HG03103 (cell line): ENCODE measurements around the gene BLTP2.
"Not testable (repeated sequence)": the region's sequence is repeated elsewhere in the genome, so short reads cannot be mapped to it uniquely, and the experiment has no call there.

Experiments used
- ATAC-seq: cut with Tn5 transposase; IDR thresholded peaks from one replicate; pipeline ENCODE4 v1.9.1; 2021; ENCODE audit warnings: low read depth; ENCODE audit not compliant: unreplicated experiment

BLTP2 gene

DNA sequence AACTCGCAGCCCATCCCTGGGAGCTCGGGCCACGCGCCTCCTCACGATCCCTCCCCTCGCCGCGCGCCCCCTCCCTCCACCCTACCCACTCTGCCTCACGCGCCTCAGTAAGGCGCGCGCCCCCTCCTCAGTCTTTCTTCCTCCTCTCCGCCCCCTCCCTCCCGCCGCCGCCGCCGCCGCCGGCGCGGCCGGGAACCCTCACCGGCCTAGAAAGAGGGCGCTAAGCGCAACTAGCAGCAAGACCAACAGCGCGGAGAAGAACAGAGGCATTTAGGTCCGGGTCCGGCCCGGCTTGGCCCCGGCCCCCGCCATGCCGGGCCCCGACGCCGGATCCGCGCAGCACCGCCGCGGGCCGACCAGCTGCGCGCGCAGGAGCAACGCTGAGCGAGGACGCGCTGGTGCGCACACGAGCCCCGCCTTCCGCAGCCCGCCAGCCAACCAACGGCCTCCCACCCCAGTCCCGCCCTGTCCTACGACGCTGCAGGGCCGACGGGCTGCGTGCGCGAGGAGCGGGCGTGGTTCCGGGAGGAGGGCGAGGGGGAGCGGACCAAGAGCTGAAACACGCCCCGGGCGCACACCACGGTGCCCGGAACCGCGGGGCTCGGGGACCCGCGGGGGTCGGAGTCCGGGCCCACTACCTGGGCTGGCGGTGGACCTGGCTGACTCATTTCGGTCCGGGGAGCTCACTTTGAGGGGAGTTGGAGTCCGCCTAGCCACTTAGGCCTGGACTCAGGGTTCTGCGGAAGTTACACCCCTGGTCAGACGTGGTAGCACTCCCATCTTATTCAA lies at the start of gene BLTP2:
BLTP2 (minus strand) TSS at position 372 of the 789 bp plus-strand sequence; CDS start at position 270, 102 bp downstream.
- ATAC-seq, result peak; percentile 90

DNA sequence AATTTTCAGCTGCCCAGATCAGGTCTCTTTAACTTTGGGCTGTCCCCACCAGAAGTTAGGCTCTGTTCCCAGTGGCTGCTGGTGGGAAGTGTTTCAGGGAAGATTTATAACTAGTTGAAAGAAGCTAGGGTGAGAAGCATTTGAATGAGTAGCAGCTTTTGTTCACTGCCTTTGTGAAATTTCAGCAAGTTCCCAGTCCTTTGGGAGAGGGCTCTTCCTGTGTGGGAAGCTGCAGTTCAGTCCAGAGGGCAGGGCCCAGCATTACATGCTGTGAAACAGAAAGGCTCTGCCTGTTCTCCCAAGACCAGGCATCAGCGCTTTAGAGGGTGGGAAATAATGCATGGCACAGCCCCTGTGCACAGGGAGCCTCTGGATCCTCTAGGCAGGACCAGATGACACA lies 48.9 kb upstream of the BLTP2 start:
- ATAC-seq, result no peak

DNA sequence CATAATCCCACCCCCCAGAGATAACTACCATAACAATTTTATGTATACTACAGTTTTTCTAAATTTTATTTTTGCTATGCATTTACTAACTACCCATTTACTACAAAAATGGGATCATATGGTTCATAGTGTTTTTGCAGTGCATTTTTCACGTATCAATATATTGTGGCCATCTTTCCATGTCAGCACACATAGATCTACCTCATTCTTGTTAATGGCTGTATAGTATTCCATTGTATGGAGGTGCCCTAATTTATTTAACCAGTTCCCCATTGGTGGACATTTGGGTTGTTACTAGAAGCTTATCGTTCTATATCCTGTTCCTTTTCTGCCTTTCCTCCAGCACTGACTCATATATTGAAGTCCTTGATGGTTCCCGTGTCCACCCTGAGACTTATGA lies 44.1 kb upstream of the BLTP2 start:
- ATAC-seq, result no peak

DNA sequence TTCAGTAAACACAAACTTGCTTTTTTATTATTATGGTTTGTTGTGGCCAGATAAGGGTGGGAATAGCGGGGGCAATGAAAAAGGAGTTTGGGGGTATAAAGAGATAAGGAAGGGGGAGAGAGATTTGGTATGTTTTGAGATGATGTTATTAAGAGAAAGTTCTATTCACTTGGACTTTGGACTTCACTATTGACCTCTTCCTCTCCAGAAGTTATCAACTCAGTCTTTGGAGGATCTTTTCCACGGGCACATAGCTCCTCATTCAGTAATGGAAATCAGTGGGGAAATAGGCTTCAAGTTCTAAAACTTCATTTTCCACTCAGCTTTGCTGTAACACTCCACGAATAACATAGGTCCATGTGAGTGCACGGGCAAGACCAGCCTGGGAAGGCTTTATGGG lies 43.5 kb upstream of the BLTP2 start:
- ATAC-seq, result no peak

DNA sequence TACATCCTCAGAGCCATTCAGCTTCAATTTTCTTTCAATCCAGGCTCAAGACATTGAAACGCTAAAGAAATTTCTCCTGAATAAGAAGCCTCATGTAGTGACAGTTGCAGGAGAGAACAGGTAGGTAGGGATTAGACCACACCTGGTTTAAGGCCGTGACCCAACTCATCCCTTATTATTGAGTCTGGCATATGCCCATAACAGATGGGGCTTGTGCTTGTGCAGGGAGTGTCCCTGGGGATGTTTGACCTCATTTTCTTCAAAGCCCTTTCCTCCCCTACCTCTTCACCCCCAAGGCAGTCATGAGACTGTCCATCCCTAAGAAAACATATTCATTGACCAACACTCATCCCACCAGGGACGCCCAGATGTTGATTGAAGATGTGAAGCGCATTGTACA lies 41.3 kb upstream of the BLTP2 start:
- ATAC-seq, result no peak

DNA sequence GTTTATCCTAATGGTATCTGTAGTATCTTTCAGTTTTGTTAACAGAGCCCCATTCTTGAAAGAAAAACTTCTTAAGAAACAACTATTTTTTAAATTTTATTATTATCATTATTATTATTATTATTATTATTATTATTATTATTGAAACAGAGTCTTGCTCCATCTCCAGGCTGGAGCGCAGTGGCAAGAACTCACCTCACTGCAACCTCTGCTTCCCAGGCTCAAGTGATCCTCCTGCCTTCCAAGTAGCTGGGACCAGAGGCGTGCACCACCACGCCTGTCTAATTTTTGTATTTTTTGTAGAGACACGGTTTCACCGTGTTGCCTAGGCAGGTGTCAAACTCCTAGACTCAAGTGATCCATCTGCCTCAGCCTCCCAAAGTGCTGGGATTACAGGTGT lies 40.4 kb upstream of the BLTP2 start:
- ATAC-seq, result no peak

DNA sequence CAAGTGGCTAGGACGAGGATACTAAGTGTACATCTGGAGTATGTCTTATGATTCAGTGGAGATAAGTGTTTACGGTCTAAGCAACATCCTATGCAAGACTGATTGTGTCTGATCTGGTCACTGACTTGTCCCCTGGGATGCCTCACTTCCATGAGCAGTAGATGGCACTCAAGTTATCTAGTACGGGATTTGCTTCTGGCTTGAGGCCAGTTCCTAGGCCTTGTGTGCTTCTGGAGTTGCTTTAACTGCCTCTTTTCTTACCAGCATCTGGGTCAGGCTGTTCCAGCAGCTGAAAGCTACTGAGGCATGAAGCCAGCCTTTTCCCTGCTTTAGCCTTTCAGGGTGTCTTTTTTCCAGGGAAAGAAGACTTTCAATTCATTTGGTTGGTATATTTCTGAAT lies 40.0 kb upstream of the BLTP2 start:
- ATAC-seq, result no peak

DNA sequence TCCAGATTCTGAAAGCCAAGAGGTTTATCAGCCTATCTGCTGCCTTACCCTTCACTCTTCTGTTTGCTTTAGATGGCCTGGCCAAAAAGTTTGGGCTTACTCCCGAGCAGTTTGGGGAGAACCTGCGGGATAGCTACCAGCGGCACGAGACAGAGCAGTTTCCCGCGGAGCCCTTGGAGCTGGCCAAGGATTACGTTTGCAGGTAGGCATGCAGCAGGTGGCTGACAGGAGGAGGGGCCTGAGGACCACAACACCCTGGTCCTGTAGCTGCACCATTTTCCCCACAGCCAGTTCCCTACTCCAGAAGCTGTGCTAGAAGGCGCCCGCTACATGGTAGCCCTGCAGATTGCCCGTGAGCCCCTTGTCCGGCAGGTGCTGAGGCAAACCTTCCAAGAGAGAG lies 37.7 kb upstream of the BLTP2 start:
- ATAC-seq, result no peak

DNA sequence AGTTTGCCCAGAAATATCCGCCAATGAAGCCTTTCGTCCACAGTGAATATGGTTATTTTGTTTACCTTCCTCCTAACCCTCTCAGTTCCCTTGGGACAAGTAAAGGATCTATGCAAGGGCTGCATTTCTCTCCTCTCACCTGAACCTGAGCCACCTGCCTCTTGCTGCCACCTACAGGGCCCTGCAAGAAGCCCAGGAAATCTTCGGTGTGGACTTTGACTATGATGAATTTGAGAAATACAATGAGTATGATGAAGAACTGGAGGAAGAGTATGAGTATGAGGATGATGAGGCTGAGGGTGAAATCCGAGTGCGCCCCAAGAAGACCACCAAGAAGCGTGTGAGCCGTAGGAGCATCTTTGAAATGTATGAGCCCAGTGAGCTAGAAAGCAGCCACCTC lies 31.0 kb upstream of the BLTP2 start:
- no peak for ATAC-seq

DNA sequence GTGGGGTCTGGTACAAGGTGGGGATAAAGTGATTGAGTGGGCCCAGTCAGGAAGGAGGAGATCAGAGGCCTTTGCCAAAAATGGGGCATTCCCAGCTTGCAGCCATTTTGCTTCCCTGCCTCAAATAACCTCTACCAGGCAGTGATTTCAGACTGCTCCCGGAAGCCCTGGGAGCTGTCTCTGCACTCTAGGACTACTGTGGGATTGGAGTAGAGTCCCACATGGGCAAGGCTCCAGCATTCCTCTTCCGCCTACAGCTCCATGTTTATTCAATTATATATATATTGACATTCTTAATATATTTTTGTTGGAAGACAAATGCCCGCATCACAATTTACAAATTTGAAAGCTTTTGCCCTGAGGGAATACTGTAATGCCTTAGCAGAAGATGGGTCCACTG lies 30.5 kb upstream of the BLTP2 start:
- ATAC-seq, result no peak

DNA sequence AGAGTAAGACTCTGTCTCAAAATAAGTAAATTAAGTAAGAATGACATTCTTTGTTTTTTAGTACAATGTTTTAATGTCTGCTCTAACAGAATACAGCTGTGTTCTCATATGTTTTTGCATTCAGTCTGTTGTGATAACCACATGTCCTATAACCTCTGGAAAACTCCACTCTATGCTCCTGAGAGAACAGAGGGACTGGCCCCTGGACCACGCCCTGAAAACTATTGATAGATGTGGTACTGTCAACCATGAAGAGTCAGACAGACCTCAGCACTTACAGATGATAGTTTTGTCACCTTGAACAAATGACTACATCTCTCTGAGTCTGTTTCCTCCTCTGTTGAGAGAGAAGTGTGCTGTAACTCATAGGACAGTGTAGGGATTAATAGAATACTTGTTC lies 25.0 kb upstream of the BLTP2 start:
- no peak for ATAC-seq

DNA sequence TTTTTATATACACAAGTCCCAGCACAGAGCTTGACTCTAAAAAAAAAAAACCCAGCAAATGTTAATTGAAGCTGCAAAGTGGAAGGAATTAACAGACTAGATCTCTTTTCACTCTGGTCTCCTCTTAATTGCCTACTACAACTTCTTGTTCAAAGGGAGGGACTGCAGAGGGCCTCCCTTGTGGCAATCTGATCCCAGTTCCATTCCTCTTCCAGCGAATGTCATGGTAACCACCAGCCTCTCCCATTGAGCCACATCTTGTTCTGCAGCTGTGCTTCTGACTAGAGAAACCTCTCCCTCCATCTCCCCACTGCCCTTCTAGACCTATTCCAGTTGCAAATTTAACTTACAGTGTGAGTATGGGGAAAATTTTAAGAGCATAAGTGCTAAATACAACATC lies 22.9 kb upstream of the BLTP2 start:
- ATAC-seq, result no peak

DNA sequence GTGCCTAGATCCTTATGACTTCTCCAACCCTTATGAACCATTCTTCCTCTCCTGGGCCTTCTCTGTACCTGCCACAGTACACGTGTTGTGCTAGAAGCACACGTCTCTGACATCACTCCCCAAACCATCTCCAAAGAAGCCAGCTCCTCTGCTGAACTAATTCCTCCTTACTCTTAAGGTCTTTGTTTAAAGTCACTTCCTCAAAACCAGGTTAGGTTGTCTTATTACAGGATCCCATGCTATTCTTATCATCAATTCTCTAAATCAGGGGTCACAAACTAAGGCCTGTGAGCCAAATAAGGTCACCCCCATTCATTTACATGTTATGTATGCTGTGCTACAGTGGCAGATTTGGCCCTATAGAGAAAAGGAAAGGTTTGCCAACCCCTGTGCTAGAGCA lies 21.0 kb upstream of the BLTP2 start:
- ATAC-seq, result no peak

DNA sequence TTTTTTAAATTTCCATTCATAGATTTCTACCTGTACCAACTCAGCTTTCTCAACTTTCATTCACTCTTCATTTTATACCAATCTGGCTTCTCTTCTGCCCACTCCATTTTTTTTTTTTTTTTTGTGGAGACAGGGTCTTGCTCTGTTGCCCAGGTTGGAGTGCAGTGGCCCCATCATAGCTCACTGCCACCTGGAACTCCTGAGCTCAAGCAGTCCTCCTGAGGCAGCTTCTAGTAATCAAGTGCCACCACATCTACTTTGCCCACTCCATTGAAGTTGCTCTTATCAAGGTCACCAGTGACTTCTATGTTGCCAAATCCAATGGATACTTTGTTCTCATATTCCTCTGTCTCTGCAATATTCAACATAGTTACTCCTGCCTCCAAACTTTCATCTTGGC lies 18.8 kb upstream of the BLTP2 start:
- ATAC-seq, result no peak

DNA sequence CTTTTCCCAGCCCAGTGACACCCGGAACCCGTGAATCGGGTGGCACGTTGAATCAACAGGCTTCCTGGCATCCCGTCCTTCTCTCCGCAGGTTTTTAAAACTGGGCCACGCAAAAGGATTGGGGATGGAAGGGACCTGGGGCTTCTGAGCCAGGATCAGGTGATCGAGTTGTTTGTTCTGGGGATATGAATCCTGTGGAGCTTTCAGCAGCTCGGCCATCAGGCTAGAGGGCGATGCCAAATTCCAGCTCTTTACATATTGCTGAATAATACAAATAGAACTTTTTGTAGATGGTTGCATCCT lies 17.5 kb upstream of the BLTP2 start:
- ATAC-seq, result no peak

DNA sequence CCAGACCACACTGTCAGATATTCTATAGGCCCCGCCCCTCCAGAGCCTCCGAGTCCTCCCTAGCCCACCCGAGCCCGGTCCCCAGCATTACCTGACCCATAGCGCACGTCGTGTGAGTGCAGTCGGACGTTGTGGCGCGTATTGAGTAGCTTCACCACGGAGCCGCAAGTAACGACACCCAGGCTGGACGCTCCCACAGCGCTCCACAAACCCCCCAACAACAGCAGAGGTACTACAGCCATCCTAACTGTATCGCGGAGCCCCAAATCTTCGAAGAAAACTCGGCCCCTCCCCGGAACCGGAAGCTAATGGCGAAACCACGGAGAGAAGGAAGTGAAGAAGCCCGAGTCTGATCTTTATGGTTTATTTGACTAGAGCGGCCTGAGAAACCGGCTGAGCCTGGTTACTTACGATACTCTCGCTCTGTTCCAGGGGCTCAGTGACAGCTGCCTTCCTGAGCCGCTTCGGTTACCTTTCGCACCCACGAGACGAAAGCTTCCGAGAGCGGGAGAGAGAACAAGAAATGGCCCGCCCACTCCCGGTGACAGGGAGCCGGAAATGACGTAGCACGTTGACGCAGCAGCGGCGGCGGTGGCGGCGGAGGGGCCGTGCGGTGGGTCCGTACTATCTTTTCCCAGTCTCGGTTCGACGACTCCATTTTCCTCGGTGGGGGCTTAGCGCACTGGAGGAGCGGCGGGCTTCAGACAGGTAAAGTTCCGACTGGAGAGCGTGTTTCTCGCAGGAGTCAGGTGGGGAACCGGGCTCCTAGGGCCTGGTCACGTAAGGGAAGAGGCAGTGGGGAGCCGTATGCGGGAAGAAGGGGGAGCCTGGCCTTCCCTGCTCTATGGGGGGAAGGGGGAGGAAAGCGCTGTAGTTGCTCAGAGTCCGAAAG lies 16.9 kb upstream of the BLTP2 start, which contains the start of the genes SDF2 and SUPT6H:
SDF2 (minus strand) TSS at position 272 of the 892 bp plus-strand sequence; CDS start at position 242, 30 bp downstream.
SUPT6H (plus strand) TSS at position 571 of the 892 bp plus-strand sequence. CDS start 11,197 bp downstream, outside the sequence.
- peak; percentile 69 for ATAC-seq

DNA sequence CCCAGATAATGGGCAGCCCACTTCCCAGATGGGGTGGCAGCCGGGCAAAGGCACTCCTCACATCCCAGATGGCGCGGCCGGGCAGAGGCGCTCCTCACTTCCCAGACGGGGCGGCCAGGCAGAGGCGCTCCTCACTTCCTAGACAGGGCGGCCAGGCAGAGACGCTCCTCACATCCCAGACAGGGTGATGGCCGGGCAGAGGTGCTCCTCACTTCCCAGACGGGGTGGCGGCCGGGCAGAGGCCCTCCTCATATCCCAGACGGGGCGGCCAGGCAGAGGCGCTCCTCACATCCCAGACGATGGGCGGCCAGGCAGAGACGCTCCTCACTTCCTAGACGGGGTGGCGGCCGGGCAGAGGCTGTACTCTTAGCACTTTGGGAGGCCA lies 14.5 kb upstream of the BLTP2 start:
- ATAC-seq, result not testable (repeated sequence)

DNA sequence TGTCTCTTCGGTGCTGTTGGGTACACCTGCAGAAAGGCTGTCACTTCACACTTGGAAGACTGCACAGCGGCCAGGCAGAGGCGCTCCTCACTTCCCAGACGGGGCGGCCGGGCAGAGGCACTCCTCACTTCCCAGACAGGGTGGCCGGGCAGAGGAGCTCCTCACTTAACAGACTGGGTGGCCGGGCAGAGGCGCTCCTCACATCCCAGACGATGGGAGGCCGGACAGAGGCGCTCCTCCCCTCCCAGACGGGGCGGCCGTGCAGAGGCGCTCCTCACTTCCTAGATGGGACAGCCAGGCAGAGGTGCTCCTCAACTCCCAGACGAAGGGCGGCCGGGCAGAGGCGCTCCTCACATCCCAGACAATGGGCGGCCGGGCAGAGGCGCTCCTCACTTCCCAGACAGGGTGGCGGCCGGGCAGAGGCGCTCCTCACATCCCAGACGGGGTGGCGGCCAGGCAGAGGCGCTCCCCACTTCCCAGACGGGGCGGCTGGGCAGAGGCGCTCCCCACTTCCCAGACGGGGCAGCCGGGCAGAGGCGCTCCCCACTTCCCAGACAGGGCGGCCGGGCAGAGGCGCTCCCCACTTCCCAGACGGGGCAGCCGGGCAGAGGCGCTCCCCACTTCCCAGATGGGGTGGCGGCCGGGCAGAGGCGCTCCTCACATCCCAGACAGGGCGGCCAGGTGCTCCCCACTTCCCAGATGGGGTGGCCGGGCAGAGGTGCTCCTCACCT lies 14.0 kb upstream of the BLTP2 start:
- not testable (repeated sequence) for ATAC-seq

DNA sequence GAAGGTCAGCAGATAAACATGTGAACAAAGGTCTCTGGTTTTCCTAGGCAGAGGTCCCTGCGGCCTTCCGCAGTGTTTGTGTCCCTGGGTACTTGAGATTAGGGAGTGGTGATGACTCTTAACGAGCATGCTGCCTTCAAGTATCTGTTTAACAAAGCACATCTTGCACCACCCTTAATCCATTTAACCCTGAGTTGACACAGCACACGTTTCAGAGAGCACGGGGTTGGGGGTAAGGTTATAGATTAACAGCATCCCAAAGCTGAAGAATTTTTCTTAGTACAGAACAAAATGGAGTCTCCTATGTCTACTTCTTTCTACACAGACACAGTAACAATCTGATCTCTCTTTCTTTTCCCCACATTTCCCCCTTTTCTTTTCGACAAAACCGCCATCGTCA lies 13.4 kb upstream of the BLTP2 start:
- ATAC-seq, result not testable (repeated sequence)

DNA sequence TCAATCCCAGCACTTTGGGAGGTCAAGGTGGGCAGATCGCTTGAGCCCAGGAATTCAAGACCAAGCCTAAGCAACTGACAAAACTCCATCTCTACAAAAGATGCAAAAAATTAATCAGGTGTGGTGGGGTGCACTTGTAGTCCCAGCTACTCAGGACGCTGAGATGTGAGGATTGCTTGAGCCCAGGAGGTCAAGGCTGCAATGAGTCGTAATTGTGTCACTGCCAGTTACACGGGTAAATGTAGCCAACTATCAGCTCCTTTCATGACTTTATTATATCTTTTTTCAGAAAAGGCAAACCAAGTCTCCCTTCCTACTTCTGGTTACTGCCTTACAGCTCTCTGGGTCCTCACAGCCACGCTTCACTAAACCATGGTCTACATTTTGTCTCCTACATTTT lies 12.8 kb upstream of the BLTP2 start:
- no peak for ATAC-seq

DNA sequence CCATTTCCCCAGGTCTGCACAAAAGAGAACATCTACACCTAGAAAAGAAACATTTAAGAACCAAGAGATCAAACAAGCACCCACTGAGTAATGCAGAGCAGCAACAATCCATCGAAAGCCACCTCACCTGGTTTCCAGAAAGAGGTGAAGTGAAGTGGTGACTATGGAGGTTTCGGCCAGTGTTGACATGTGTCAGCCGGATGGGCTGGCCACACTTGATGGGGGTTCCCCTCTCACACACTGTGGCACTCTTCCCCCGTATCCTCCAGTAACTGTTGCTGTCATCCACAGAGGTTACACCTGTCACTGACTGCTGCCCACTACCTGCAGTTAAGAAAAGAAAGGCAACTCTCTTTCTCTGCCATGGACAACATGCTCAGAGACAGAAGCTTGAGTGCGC lies 10.2 kb upstream of the BLTP2 start:
- ATAC-seq, result no peak
